ENCODE results near the gene KRT74.

The KRT74 gene

DNA sequence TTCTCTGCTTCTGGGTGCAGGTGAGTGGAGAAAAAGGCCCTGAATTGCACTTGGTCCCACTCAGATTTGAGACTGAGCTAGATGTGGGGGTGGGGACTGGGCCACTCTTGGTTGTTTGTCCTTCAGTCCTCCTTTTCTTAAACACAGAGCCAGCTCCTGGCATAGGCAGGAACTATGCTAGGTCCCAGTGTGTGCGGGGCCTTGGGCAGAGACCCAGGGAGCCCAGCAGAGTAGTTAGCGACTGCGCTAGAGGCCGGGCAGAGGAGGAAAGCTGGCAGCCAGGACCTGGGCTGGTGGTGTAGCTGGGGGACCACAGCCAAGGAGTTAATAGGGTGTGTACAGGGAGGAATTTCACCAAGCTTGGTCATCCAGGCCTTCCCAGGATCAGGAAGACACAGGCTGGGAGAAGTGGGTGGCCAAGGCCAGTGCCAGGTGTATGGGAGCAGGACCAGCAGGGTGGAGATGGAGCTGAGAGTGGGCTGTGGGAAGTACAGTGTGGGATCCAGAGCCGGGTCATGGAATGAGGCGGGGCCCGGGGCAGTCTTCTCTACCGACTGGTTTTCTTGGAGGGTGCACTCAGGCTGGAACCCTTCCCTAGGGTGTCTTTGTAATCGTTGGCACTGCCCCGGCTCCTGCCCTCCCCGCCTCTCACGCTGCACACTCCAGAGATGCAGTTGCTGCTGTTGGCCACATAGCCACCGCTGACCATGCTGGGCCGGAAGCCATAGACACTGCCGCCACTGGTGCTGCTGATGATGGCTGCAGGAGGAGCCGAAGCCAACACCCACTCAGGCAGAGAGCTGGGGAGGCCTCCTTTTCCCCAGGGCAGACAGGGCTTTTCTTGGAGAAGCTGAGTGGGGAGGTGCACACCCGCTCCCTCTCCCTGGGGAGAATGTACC is 29.4 kb downstream of the KRT74 start:
- DNase-seq (ENCODE audit: low read depth): no peak
- TF ChIP-seq, protein P1, sequence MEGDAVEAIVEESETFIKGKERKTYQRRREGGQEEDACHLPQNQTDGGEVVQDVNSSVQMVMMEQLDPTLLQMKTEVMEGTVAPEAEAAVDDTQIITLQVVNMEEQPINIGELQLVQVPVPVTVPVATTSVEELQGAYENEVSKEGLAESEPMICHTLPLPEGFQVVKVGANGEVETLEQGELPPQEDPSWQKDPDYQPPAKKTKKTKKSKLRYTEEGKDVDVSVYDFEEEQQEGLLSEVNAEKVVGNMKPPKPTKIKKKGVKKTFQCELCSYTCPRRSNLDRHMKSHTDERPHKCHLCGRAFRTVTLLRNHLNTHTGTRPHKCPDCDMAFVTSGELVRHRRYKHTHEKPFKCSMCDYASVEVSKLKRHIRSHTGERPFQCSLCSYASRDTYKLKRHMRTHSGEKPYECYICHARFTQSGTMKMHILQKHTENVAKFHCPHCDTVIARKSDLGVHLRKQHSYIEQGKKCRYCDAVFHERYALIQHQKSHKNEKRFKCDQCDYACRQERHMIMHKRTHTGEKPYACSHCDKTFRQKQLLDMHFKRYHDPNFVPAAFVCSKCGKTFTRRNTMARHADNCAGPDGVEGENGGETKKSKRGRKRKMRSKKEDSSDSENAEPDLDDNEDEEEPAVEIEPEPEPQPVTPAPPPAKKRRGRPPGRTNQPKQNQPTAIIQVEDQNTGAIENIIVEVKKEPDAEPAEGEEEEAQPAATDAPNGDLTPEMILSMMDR (IDR thresholded peaks at IDR 0.05; ENCODE audit: control insufficient read depth, extremely low read depth, insufficient read depth): no peak

DNA sequence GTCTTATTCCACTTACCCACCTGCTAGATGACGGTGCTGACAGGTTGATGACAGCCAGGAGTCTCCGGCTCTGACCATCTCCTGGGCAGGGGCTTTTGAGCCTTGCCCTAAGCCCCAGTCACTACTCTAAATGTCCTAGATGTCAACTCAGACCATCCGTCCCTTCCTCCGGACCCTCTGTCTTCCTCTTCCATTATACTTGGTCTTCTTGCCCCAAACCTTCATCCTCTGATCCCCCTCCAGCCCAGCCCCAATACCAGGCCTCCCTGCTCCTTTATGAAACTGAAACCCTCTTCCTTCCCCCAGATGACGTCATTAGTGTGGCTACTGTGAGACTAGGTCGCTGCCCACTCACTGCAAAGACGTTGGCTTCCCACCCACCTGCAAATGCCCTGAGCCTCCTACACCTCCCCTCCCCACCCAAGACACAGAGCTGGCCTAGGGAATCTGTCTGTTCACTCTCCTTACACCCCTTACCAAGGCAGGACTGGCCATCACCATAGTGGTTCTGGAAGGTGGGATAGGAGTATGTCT is 30.8 kb downstream of the KRT74 start:
- TF ChIP-seq, protein P1 (IDR thresholded peaks at IDR 0.05; ENCODE audit: control insufficient read depth, extremely low read depth, insufficient read depth): no peak
- DNase-seq (ENCODE audit: low read depth): no peak
- no peak overlapping the region for H3K4me3 ChIP-seq (ENCODE audit: low read depth, low read length)

More for the DNA sequence above, 29.4 kb downstream of the KRT74 start:
- no peak overlapping the region for H3K4me3 ChIP-seq (ENCODE audit: low read depth, low read length)

DNA sequence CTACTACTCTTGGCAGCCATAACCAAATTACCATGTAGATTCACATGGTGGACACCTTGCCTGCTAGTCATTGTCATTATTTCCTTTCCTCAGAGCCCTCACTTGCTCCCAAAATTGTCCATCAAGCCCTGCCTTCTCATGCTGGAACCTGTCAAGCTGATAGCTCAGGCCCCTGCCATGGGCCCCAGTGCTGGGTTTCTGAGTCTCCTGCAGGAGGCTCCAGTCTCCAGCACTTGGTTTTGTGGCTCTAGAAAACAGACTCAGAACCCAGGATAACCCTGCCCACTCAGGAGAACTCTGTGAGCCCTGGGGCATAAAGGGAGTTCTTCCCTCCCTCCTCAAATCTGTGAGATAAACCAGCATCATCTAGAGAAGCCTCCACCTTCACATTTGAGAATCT is 31.5 kb downstream of the KRT74 start:
- TF ChIP-seq, protein P1 (IDR thresholded peaks at IDR 0.05; ENCODE audit: control insufficient read depth, extremely low read depth, insufficient read depth): no peak
- H3K4me3 ChIP-seq (ENCODE audit: low read depth, low read length): no peak overlapping the region
- no peak for DNase-seq (ENCODE audit: low read depth)

DNA sequence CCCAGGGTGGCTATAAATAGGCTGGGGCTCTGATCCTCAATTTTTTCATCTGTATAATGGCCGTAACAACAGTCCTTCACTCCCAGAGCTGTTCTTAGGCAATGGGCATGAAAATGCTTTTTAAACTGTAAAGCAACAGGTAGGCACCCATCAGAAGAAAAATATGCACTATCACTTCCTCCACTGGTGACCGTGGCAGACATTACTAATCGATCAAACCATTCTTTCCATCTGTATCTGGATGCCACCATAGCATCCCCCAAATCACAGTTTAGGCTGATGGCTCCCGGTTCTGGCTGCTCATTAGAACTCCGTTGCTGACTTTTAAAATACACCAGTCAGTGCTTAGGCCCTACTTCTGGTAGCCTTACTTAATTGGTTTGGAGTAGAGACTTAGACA is 31.9 kb downstream of the KRT74 start:
- H3K4me3 ChIP-seq (ENCODE audit: low read depth, low read length): no peak overlapping the region
- no peak for DNase-seq (ENCODE audit: low read depth)
- TF ChIP-seq, protein P1 (IDR thresholded peaks at IDR 0.05; ENCODE audit: control insufficient read depth, extremely low read depth, insufficient read depth): no peak

DNA sequence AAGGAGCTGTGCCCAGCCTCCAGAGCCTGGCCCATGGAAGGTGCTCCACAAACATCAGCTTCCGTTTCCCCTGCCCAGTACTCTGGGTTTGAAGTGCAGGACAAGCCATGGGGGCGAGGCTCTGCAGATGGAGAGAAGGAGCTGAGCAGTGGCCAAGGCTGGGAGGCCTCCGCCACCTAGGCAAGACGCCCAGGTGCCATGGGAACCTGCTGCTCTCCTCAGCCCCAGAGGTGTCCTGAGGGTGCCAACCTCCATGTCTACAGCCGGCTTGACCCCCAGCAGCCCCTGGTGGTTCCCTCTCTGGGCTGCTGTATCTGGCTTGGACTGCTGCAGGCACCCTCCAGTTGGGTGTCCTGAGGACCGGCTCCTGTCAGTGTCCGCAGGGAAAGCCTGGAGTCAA is 33.1 kb downstream of the KRT74 start:
- no peak overlapping the region for H3K4me3 ChIP-seq (ENCODE audit: low read depth, low read length)
- TF ChIP-seq, protein P1 (IDR thresholded peaks at IDR 0.05; ENCODE audit: control insufficient read depth, extremely low read depth, insufficient read depth): no peak
- DNase-seq (ENCODE audit: low read depth): no peak

DNA sequence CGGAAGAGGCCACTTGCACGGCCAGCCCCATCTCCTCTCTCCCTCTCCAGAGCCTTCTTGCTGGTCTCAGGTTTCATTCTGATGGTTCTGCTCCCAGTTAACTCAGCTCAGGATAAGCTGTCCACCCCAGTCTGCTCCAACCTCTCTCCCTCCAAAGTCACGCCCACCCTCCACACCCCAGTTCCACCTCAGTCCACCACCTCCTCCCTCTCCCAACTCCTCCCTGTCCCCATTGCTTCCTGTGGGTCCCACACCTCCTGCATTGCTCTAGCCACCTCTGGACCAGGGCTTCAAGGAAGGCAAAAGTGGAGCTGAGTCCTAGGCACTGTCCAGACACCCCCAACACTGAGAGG is 33.8 kb downstream of the KRT74 start:
- H3K4me3 ChIP-seq (ENCODE audit: low read depth, low read length): no peak overlapping the region
- DNase-seq (ENCODE audit: low read depth): no peak
- TF ChIP-seq, protein P1 (IDR thresholded peaks at IDR 0.05; ENCODE audit: control insufficient read depth, extremely low read depth, insufficient read depth): no peak

Measured in LNCaP clone FGC (cell line).